SJSA1 (cell line): ENCODE measurements around the gene STAP2. TPM values are rescaled to one million over a fixed set of nuclear protein-coding genes. Genes with fewer than 3 reads are reported as not detected.
"Not testable (repeated sequence)": the region's sequence is repeated elsewhere in the genome, so short reads cannot be mapped to it uniquely, and the experiment has no call there.

Source experiments
- DNase-seq, 2 experiments: peaks; one replicate each; pipeline ENCODE4 v3.0.0-alpha.2; 2015 to 2020; ENCODE audit warnings: low spot score in 2 of 2, low read depth in 1 of 2
- H3K27ac ChIP-seq: fragments of 250-450 bp; sonication (Bioruptor Pico); 2 replicates; pipeline ENCODE4 v1.5.1; 2020; ENCODE audit warnings: mild to moderate bottlenecking, moderate library complexity
- H3K27me3 ChIP-seq: fragments of 250-450 bp; sonication (Bioruptor Pico); replicated peaks from 2 replicates; pipeline ENCODE4 v1.5.1; 2020; ENCODE audit warnings: mild to moderate bottlenecking, moderate library complexity
- H3K36me3 ChIP-seq: fragments of 250-450 bp; sonication (Bioruptor Pico); 2 replicates; pipeline ENCODE4 v1.5.1; 2020; ENCODE audit warnings: mild to moderate bottlenecking
- H3K4me1 ChIP-seq: fragments of 250-450 bp; sonication (Bioruptor Pico); replicated peaks from 2 replicates; pipeline ENCODE4 v1.6.1; 2021; ENCODE audit warnings: mild to moderate bottlenecking
- H3K4me3 ChIP-seq: fragments of 250-450 bp; sonication (Bioruptor Pico); 2 replicates; pipeline ENCODE4 v1.5.1; 2020; ENCODE audit warnings: mild to moderate bottlenecking
- H3K9me3 ChIP-seq: fragments of 250-450 bp; sonication (Bioruptor Pico); replicated peaks from 2 replicates; pipeline ENCODE4 v1.5.1; 2020; ENCODE audit warnings: mild to moderate bottlenecking
- total RNA-seq: library from RNA; depleted of rRNA; stranded (reverse); fragments of >200 nt; shearing (Covaris generic); gene quantifications from 2 replicates; pipeline ENCODE4 v1.2.3, GENCODE V29; 2014

STAP2 gene
- total RNA-seq, 1 experiment from 2014 or later: 3.1 TPM

- Histone ChIP-seq H3K27me3 (no peaks in the 10 kb centered on the region), H3K9me3 (no peaks in the 10 kb centered on the region), H3K4me3 (peak overlapping the region; percentile 62), H3K4me1 (peaks cover 21% of the 10 kb centered on the region), H3K36me3 (no peaks in the 10 kb centered on the region; the same call in 1 of the 2 replicates), H3K27ac (peak overlapping the region; percentile 42)
- DNase-seq: no peak
These were observed 3.6 kb upstream of the STAP2 start for GRCh38 chr19:4342314-4342614.

- Histone ChIP-seq H3K4me3 (peak overlapping the region; percentile 28), H3K27ac (no peak overlapping the region)
- peak in 1 of 2 experiments; percentile 43 for DNase-seq
These were observed 654 bp downstream of the STAP2 start for GRCh38 chr19:4337906-4338440.

GRCh38 chr19:4334929-4335570 is 3.6 kb downstream of the STAP2 start:
- no peaks in the 10 kb centered on the region for H3K9me3 ChIP-seq
- peaks cover 9% of the 10 kb centered on the region for H3K4me1 ChIP-seq
- no peak overlapping the region for H3K4me3 ChIP-seq
- H3K27ac ChIP-seq: no peak overlapping the region
- no peaks in the 10 kb centered on the region for H3K27me3 ChIP-seq
- DNase-seq: no peak
- no peaks in the 10 kb centered on the region for H3K36me3 ChIP-seq

More at GRCh38 chr19:4337906-4338440, 654 bp downstream of the STAP2 start:
- Histone ChIP-seq H3K36me3 (no peaks in the 10 kb centered on the region), H3K9me3 (no peaks in the 10 kb centered on the region), H3K4me1 (peaks cover 15% of the 10 kb centered on the region), H3K27me3 (no peaks in the 10 kb centered on the region)

GRCh38 chr19:4329858-4330257 is 8.8 kb downstream of the STAP2 start:
- Histone ChIP-seq H3K36me3 (no peaks in the 10 kb centered on the region), H3K4me1 (peaks cover 18% of the 10 kb centered on the region), H3K4me3 (no peak overlapping the region), H3K9me3 (no peaks in the 10 kb centered on the region), H3K27ac (no peak overlapping the region), H3K27me3 (peaks cover 5% of the 10 kb centered on the region)
- peak in 1 of 2 experiments; percentile 40 for DNase-seq

- Histone ChIP-seq H3K4me3 (peak overlapping the region; percentile 28; the same call in 1 of the 2 replicates), H3K4me1 (peaks cover 18% of the 10 kb centered on the region)
- H3K9me3 ChIP-seq, H3K27me3 ChIP-seq, H3K27ac ChIP-seq, H3K36me3 ChIP-seq: not testable (repeated sequence)
- DNase-seq: peak in 1 of 2 experiments; percentile 50
These were observed 9.5 kb downstream of the STAP2 start for GRCh38 chr19:4328991-4329681.

- no peak overlapping the region for H3K27ac ChIP-seq
- peaks cover 18% of the 10 kb centered on the region for H3K4me1 ChIP-seq
- H3K27me3 ChIP-seq: peaks cover 5% of the 10 kb centered on the region
- H3K9me3 ChIP-seq: no peaks in the 10 kb centered on the region
- peak overlapping the region; percentile 32 for H3K4me3 ChIP-seq
- peak; percentile 87 to 98 for DNase-seq
- H3K36me3 ChIP-seq: no peaks in the 10 kb centered on the region
These were observed 10.2 kb downstream of the STAP2 start for GRCh38 chr19:4328243-4328990.

- Histone ChIP-seq H3K27me3 (peaks cover 5% of the 10 kb centered on the region), H3K27ac (no peak overlapping the region), H3K4me1 (peaks cover 18% of the 10 kb centered on the region), H3K9me3 (no peaks in the 10 kb centered on the region), H3K4me3 (peak overlapping the region; percentile 32), H3K36me3 (no peaks in the 10 kb centered on the region)
- DNase-seq: peak in 1 of 2 experiments; percentile 47
These were observed 10.8 kb downstream of the STAP2 start for GRCh38 chr19:4327877-4328242.

- H3K4me3 ChIP-seq: peak overlapping the region; percentile 32
- no peak overlapping the region for H3K27ac ChIP-seq
- no peaks in the 10 kb centered on the region for H3K9me3 ChIP-seq
- peaks cover 18% of the 10 kb centered on the region for H3K4me1 ChIP-seq
- H3K36me3 ChIP-seq: no peaks in the 10 kb centered on the region
- peaks cover 5% of the 10 kb centered on the region for H3K27me3 ChIP-seq
- DNase-seq: peak; percentile 39 to 68
These were observed 11.3 kb downstream of the STAP2 start for GRCh38 chr19:4327252-4327876.

GRCh38 chr19:4326837-4327251 is 11.8 kb downstream of the STAP2 start:
- no peaks in the 10 kb centered on the region for H3K9me3 ChIP-seq
- H3K4me1 ChIP-seq: peaks cover 18% of the 10 kb centered on the region
- H3K36me3 ChIP-seq: no peaks in the 10 kb centered on the region
- DNase-seq: peak in 1 of 2 experiments; percentile 46
- peaks cover 5% of the 10 kb centered on the region for H3K27me3 ChIP-seq
- H3K27ac ChIP-seq: no peak overlapping the region
- no peak overlapping the region for H3K4me3 ChIP-seq

- DNase-seq: no peak
- peaks cover 18% of the 10 kb centered on the region for H3K4me1 ChIP-seq
- H3K9me3 ChIP-seq: no peaks in the 10 kb centered on the region
- H3K27ac ChIP-seq: no peak overlapping the region
- peaks cover 5% of the 10 kb centered on the region for H3K27me3 ChIP-seq
- no peaks in the 10 kb centered on the region for H3K36me3 ChIP-seq
- no peak overlapping the region for H3K4me3 ChIP-seq
These were observed 12.3 kb downstream of the STAP2 start for GRCh38 chr19:4326215-4326836.

- H3K4me1 ChIP-seq: peaks cover 18% of the 10 kb centered on the region
- no peaks in the 10 kb centered on the region for H3K9me3 ChIP-seq
- DNase-seq: no peak
- no peak overlapping the region for H3K27ac ChIP-seq
- no peak overlapping the region for H3K4me3 ChIP-seq
- H3K27me3 ChIP-seq: peaks cover 5% of the 10 kb centered on the region
- no peaks in the 10 kb centered on the region for H3K36me3 ChIP-seq
These were observed 14.4 kb downstream of the STAP2 start for GRCh38 chr19:4324228-4324627.

- H3K36me3 ChIP-seq: no peaks in the 10 kb centered on the region
- peaks cover 17% of the 10 kb centered on the region for H3K4me1 ChIP-seq
- no peak overlapping the region for H3K27ac ChIP-seq
- H3K4me3 ChIP-seq: no peak overlapping the region
- H3K27me3 ChIP-seq: peaks cover 5% of the 10 kb centered on the region
- no peak for DNase-seq
- H3K9me3 ChIP-seq: no peaks in the 10 kb centered on the region
These were observed 14.9 kb downstream of the STAP2 start for GRCh38 chr19:4323692-4324091.

GRCh38 chr19:4322942-4323665 is 15.5 kb downstream of the STAP2 start:
- no peak overlapping the region for H3K4me3 ChIP-seq
- no peaks in the 10 kb centered on the region for H3K36me3 ChIP-seq
- no peaks in the 10 kb centered on the region for H3K9me3 ChIP-seq
- H3K4me1 ChIP-seq: peaks cover 13% of the 10 kb centered on the region
- H3K27ac ChIP-seq: no peak overlapping the region
- peak in 1 of 2 experiments; percentile 42 for DNase-seq
- H3K27me3 ChIP-seq: peaks cover 5% of the 10 kb centered on the region
